Keratinocyte (primary cell): ENCODE data around the gene MYO16. TPM values are rescaled to one million over a fixed set of nuclear protein-coding genes. Genes with fewer than 3 reads are reported as not detected.

Source experiments
- DNase-seq: peaks from one replicate; pipeline ENCODE4 v3.0.0-alpha.2; 2011; ENCODE audit warnings: low read depth, missing footprints, low spot score
- FAIRE-seq: peaks from 2 replicates; lab custom pipeline; 2011; peaks lifted over from hg19 to GRCh38; lab: Jason Lieb, UNC
- H2AFZ ChIP-seq: 2 replicates; pipeline ENCODE4 v1.6.0; 2012; ENCODE audit warnings: low read length, control low read depth, inconsistent platforms; ENCODE audit not compliant: control insufficient read depth
- H3K27ac ChIP-seq: 2 replicates; pipeline ENCODE4 v1.5.1; 2011; ENCODE audit warnings: low read length; ENCODE audit not compliant: control insufficient read depth, insufficient read depth
- H3K27me3 ChIP-seq: 3 replicates; pipeline ENCODE4 v1.6.0; 2011; ENCODE audit warnings: low read length; ENCODE audit not compliant: control insufficient read depth, insufficient read depth; ENCODE audit errors: extremely low read depth
- H3K36me3 ChIP-seq, 2 experiments: 2 replicates in 1 of 2; 3 replicates in 1 of 2; pipeline ENCODE4 v1.5.1; 2011; ENCODE audit warnings: low read length in 2 of 2, mild to moderate bottlenecking in 1 of 2; ENCODE audit not compliant: control insufficient read depth in 2 of 2, insufficient read depth in 2 of 2; ENCODE audit errors: extremely low read depth in 1 of 2
- H3K4me1 ChIP-seq: 3 replicates; pipeline ENCODE4 v1.5.1; 2011; ENCODE audit warnings: low read length; ENCODE audit not compliant: control insufficient read depth, insufficient read depth; ENCODE audit errors: extremely low read depth
- H3K4me2 ChIP-seq: 3 replicates; pipeline ENCODE4 v1.6.0; 2011; ENCODE audit warnings: low read depth, low read length; ENCODE audit not compliant: control insufficient read depth, insufficient read depth; ENCODE audit errors: extremely low read depth
- H3K4me3 ChIP-seq, 3 experiments: fragments of 200-600 bp in 1 of 3; sonication (generic) in 1 of 3; 2 replicates in 2 of 3; 3 replicates in 1 of 3; pipeline ENCODE4 v1.5.1; 2011 to 2016; ENCODE audit warnings: low read length in 3 of 3, mild to moderate bottlenecking in 3 of 3, control low read depth in 2 of 3, inconsistent platforms in 1 of 3, low read depth in 1 of 3, mixed read lengths in 1 of 3, mixed run types in 1 of 3, moderate library complexity in 1 of 3; ENCODE audit not compliant: control insufficient read depth in 2 of 3, insufficient read depth in 2 of 3; ENCODE audit errors: extremely low read depth in 1 of 3
- H3K79me2 ChIP-seq: 2 replicates; pipeline ENCODE4 v1.6.0; 2012; ENCODE audit warnings: low read length; ENCODE audit not compliant: control insufficient read depth, insufficient read depth
- H3K9ac ChIP-seq: 3 replicates; pipeline ENCODE4 v1.6.0; 2011; ENCODE audit warnings: low read length; ENCODE audit not compliant: control insufficient read depth, insufficient read depth; ENCODE audit errors: extremely low read depth
- H3K9me1 ChIP-seq: 3 replicates; pipeline ENCODE4 v1.6.0; 2011; ENCODE audit warnings: low read length; ENCODE audit not compliant: control insufficient read depth, insufficient read depth; ENCODE audit errors: extremely low read depth
- H3K9me3 ChIP-seq: 2 replicates; pipeline ENCODE4 v1.5.1; 2012; ENCODE audit warnings: low read depth, low read length; ENCODE audit not compliant: control insufficient read depth
- H4K20me1 ChIP-seq: 3 replicates; pipeline ENCODE4 v1.6.0; 2011; ENCODE audit warnings: low read length; ENCODE audit not compliant: control insufficient read depth, insufficient read depth; ENCODE audit errors: extremely low read depth
- EZH2 ChIP-seq: IDR thresholded peaks from one replicate; pipeline ENCODE4 v1.6.1; 2012; ENCODE audit warnings: inconsistent platforms, mild to moderate bottlenecking, low read length, moderate library complexity
- dilution Hi-C: fragments of 300-500 bp; cut with MboI; formaldehyde crosslinking; loops from one replicate; pipeline ENCODE4 v1.7.0; 2020; ENCODE audit warnings: low sequenced_read_pairs; ENCODE audit not compliant: extremely low pct_ligation_motif_present
- polyA plus RNA-seq, 5 experiments: library from polyadenylated mRNA; depleted of rRNA in 3 of 5; stranded (reverse) in 3 of 5; stranded (forward) in 1 of 5; unstranded in 1 of 5; fragments of >200 nt; gene quantifications; 1 replicate in 1 of 5; 2 replicates in 3 of 5; 3 replicates in 1 of 5; pipeline versions ENCODE4 v1.2.1 to v1.2.3, GENCODE V29; 2011 to 2012; ENCODE audit warnings: missing spikeins in 2 of 5, low read depth in 1 of 5, low replicate concordance in 1 of 5
- TF ChIP-seq, protein P1 (sequence below), 3 experiments: IDR thresholded peaks in 1 of 3; conservative IDR thresholded peaks in 1 of 3; optimal IDR thresholded peaks in 1 of 3; 2 replicates in 2 of 3; 3 replicates in 1 of 3; pipeline versions ENCODE3 to v1.5.1; 2011; ENCODE audit warnings: low read length in 3 of 3, mild to moderate bottlenecking in 3 of 3, moderate library complexity in 2 of 3, control low read depth in 1 of 3, inconsistent platforms in 1 of 3; ENCODE audit not compliant: insufficient read depth in 2 of 3; ENCODE audit errors: extremely low read depth in 1 of 3

MYO16 gene
- polyA plus RNA-seq, 1 donor (not counting 4 experiments of a cell fraction or from before 2014, with no cell fraction given) = 0.08 TPM

DNA sequence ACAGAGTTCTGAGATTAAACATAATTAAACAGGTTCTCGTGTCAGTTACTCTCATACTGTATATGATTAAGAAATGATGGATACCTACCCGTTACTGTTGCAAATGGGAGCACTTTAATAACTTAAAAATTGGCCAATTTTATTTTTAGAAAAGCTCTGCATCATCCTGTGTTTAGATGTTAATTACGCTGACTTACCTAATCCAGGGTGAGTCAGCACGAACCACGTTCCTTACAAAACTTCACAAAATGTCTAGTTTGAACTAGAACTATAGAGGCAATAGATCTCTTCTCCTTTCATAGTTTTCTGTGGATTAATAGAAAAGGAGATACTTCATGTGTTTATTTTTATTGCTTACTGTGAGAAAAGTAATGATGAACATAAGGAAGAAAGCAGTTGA lies 363.9 kb downstream of the MYO16 start:
- Histone ChIP-seq H3K36me3 (no peaks in the 10 kb centered on the region), H3K27me3 (no peaks in the 10 kb centered on the region), H3K4me2 (no peak overlapping the region), H2AFZ (no peak overlapping the region), H3K9me3 (no peaks in the 10 kb centered on the region), H3K4me3 (no peak overlapping the region), H3K79me2 (no peaks in the 10 kb centered on the region), H4K20me1 (no peaks in the 10 kb centered on the region), H3K9me1 (no peaks in the 10 kb centered on the region), H3K9ac (no peak overlapping the region), H3K27ac (no peak overlapping the region), H3K4me1 (peaks cover 6% of the 10 kb centered on the region)
- FAIRE-seq (no peak), DNase-seq (no peak)
- dilution Hi-C loops = no loop called here
- TF ChIP-seq, protein P1, sequence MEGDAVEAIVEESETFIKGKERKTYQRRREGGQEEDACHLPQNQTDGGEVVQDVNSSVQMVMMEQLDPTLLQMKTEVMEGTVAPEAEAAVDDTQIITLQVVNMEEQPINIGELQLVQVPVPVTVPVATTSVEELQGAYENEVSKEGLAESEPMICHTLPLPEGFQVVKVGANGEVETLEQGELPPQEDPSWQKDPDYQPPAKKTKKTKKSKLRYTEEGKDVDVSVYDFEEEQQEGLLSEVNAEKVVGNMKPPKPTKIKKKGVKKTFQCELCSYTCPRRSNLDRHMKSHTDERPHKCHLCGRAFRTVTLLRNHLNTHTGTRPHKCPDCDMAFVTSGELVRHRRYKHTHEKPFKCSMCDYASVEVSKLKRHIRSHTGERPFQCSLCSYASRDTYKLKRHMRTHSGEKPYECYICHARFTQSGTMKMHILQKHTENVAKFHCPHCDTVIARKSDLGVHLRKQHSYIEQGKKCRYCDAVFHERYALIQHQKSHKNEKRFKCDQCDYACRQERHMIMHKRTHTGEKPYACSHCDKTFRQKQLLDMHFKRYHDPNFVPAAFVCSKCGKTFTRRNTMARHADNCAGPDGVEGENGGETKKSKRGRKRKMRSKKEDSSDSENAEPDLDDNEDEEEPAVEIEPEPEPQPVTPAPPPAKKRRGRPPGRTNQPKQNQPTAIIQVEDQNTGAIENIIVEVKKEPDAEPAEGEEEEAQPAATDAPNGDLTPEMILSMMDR (optimal IDR thresholded peaks at IDR 0.05 in 1 of 3, IDR thresholded peaks at IDR 0.05 in 1 of 3, conservative IDR thresholded peaks at IDR 0.05 in 1 of 3; ENCODE audit: extremely low read depth in 1 of 3, insufficient read depth in 2 of 3, low read length in 3 of 3) = no peak

DNA sequence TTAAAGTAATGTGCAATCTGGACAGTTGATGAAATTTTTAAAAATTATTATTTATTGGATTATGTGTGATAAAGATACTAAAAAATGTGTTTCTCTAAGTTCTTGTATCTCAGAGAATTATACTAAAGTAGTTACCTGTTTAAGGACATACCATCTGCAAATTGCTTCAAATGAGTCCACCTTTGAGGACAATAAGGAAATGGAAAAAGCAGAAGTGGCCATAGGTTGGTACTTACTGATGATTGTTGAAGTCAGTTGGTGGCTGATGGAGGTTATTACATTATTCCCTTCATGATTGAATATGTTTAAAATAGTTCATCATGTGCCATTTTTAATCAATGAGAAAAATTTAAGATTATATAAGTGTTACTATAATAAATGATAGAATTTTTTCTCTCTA lies 367.0 kb downstream of the MYO16 start:
- no peak for FAIRE-seq
- Histone ChIP-seq H3K9me1 (no peaks in the 10 kb centered on the region), H3K9me3 (no peaks in the 10 kb centered on the region), H3K27me3 (no peaks in the 10 kb centered on the region), H3K4me3 (no peak overlapping the region), H3K4me2 (no peak overlapping the region), H4K20me1 (no peaks in the 10 kb centered on the region), H3K9ac (no peak overlapping the region), H3K79me2 (no peaks in the 10 kb centered on the region), H3K4me1 (peaks cover 6% of the 10 kb centered on the region), H3K27ac (no peak overlapping the region), H3K36me3 (no peaks in the 10 kb centered on the region), H2AFZ (no peak overlapping the region)
- TF ChIP-seq, protein P1 (optimal IDR thresholded peaks at IDR 0.05 in 1 of 3, IDR thresholded peaks at IDR 0.05 in 1 of 3, conservative IDR thresholded peaks at IDR 0.05 in 1 of 3; ENCODE audit: extremely low read depth in 1 of 3, insufficient read depth in 2 of 3, low read length in 3 of 3) = no peak
- no peak for TF ChIP-seq EZH2
- dilution Hi-C loops = no loop called here
- no peak for DNase-seq
